Heart left ventricle (tissue), 13 donors: Measurements from ENCODE around the gene SLC9A8.
"Not testable (repeated sequence)": the region's sequence is repeated elsewhere in the genome, so short reads cannot be mapped to it uniquely, and the experiment has no call there.

ENCODE experiments used
- POLR2A ChIP-seq, 2 donors: fragments of 450-650 bp; IDR thresholded peaks; one replicate each; pipeline ENCODE4 v1.6.1; 2017; ENCODE audit warnings: antibody characterized with exemption in 2 of 2, mild to moderate bottlenecking in 2 of 2, moderate library complexity in 2 of 2
- TF ChIP-seq, protein P1 (sequence below), 12 donors: fragments of 200-600 bp; sonication (generic) in 4 of 12; IDR thresholded peaks; one replicate each; pipeline versions ENCODE4 v1.5.0 to v1.8.0; 2018 to 2022; ENCODE audit warnings: antibody characterized with exemption in 12 of 12, mild to moderate bottlenecking in 5 of 12
- donor health status: ischemic (EF 13 %, LVEDD 7.1; RV severe dilation, severe dysfunction).
- donor health status: DM: no; HTN: yes; CAD: no.
- donor health status: DM: no; HTN: no; CAD: no.
- donor health status: ischemic (EF 25% LVEDD 6.9; RV normal size, moderate dysfunction).
- donor health status: ischemic (EF 25% LVEDD 5.7; RV mildly dilated, moderate dysfunction).
- donor health status: ischemic (EF 35%, LVEDD 5.7; RV mildly dilated, moderate dysfunction).
- donor health status: nonischemic (EF 11% LVEDD 7.7; RV severe dilation, severe dysfunction).
- donor health status: DM: yes; HTN: yes; CAD: no.
- donor health status: PGD.
- donor health status: ischemic (EF 29% LVEDD 5.4; RV normal size, mild dysfunction).
- donor health status: nonischemic (EF 23%, LVEDD 6.1; RV moderate dilation, normal function).

DNA sequence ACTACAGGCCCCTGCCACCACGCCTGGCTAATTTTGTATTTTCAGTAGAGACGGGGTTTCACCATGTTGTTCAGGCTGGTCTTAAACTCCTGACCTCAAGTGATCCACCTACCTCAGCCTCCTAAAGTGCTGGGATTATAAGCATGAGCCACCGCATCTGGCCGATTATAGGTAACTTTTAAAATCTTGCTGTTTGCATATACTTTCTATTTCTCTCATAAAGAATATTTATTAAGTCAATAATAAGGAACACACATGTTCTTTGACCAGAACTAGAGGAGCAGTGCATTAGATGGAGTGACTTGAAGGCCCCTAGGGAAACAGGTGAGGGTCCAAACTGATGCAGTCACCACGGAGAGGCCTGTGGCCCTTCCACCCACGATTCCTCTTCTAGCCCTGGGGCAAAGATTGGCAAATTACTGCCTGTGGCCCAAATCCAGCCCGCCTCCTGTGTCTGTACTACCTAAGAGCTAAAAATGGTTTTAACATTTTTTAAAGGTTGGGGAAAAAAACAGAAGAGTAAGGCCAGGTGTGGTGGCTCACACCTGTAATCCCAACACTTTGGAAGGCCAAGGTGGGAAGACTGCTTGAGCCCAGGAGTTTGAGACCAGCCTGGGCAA, 83.0 kb downstream of the SLC9A8 start:
- not testable (repeated sequence) for TF ChIP-seq POLR2A (IDR thresholded peaks at IDR 0.05)
- TF ChIP-seq, protein P1, sequence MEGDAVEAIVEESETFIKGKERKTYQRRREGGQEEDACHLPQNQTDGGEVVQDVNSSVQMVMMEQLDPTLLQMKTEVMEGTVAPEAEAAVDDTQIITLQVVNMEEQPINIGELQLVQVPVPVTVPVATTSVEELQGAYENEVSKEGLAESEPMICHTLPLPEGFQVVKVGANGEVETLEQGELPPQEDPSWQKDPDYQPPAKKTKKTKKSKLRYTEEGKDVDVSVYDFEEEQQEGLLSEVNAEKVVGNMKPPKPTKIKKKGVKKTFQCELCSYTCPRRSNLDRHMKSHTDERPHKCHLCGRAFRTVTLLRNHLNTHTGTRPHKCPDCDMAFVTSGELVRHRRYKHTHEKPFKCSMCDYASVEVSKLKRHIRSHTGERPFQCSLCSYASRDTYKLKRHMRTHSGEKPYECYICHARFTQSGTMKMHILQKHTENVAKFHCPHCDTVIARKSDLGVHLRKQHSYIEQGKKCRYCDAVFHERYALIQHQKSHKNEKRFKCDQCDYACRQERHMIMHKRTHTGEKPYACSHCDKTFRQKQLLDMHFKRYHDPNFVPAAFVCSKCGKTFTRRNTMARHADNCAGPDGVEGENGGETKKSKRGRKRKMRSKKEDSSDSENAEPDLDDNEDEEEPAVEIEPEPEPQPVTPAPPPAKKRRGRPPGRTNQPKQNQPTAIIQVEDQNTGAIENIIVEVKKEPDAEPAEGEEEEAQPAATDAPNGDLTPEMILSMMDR (IDR thresholded peaks at IDR 0.05), result not testable (repeated sequence)
